HG03571 (cell line): ENCODE results near the gene FTCD.
"Not testable (repeated sequence)": the region's sequence is repeated elsewhere in the genome, so short reads cannot be mapped to it uniquely, and the experiment has no call there.

ENCODE experiments used
- ATAC-seq: cut with Tn5 transposase; IDR thresholded peaks from one replicate; pipeline ENCODE4 v1.9.1; 2021; ENCODE audit not compliant: unreplicated experiment

FTCD gene

GRCh38 chr21:46140352-46141003 is 14.9 kb downstream of the FTCD start:
- not testable (repeated sequence) for ATAC-seq

- no peak for ATAC-seq
Measured at GRCh38 chr21:46139686-46140085, 15.7 kb downstream of the FTCD start.

- no peak for ATAC-seq
Measured at GRCh38 chr21:46138383-46138970, 16.9 kb downstream of the FTCD start.

- ATAC-seq: no peak
Measured at GRCh38 chr21:46137908-46138307, 17.5 kb downstream of the FTCD start.

GRCh38 chr21:46136739-46137349 is 18.5 kb downstream of the FTCD start:
- no peak for ATAC-seq

GRCh38 chr21:46135782-46136395 is 19.5 kb downstream of the FTCD start:
- no peak for ATAC-seq

GRCh38 chr21:46131838-46132651 is 23.3 kb downstream of the FTCD start:
- no peak for ATAC-seq

- ATAC-seq: no peak
Measured at GRCh38 chr21:46131588-46131837, 23.9 kb downstream of the FTCD start.

- ATAC-seq: no peak
Measured at GRCh38 chr21:46130831-46131587, 24.4 kb downstream of the FTCD start.

GRCh38 chr21:46129846-46130651 is 25.3 kb downstream of the FTCD start:
- no peak for ATAC-seq

GRCh38 chr21:46128933-46129571 is 26.3 kb downstream of the FTCD start:
- no peak for ATAC-seq

GRCh38 chr21:46128106-46128932 is 27.1 kb downstream of the FTCD start:
- ATAC-seq: no peak

- no peak for ATAC-seq
Measured at GRCh38 chr21:46127239-46128105, 27.9 kb downstream of the FTCD start.

- ATAC-seq: no peak
Measured at GRCh38 chr21:46126309-46127238, 28.8 kb downstream of the FTCD start.

- no peak for ATAC-seq
Measured at GRCh38 chr21:46125846-46126301, 29.5 kb downstream of the FTCD start.
